GM10266 (cell line): ENCODE measurements around the gene AURKB.
A peak's percentile ranks its signal among the peaks of the same experiment; 100 is the strongest.
"Not testable (repeated sequence)": the region's sequence is repeated elsewhere in the genome, so short reads cannot be mapped to it uniquely, and the experiment has no call there.

Source experiments
- DNase-seq: peaks from one replicate; pipeline ENCODE4 v3.0.0; 2012; ENCODE audit errors: extremely low spot score
- CTCF ChIP-seq: IDR thresholded peaks from 2 replicates; pipeline ENCODE4 v1.5.1; 2012; ENCODE audit warnings: mild to moderate bottlenecking, low read depth; ENCODE audit not compliant: control insufficient read depth, insufficient read depth; ENCODE audit errors: missing control alignments

Gene AURKB

GRCh38 chr17:8209907-8210760 lies at the start of gene AURKB:
TSS of gene AURKB (minus strand) at chr17:8210575. CDS start at chr17:8210224, 351 bp downstream.
- no peak for TF ChIP-seq CTCF

GRCh38 chr17:8257801-8258200 lies 47.4 kb upstream of the AURKB start:
- DNase-seq = no peak
- TF ChIP-seq CTCF = no peak

More at GRCh38 chr17:8209907-8210760, at the start of gene AURKB:
- peak; percentile 94 for DNase-seq

- no peak for TF ChIP-seq CTCF
- DNase-seq = no peak
These were observed 46.3 kb upstream of the AURKB start for GRCh38 chr17:8256691-8257090.

GRCh38 chr17:8256291-8256690 lies 45.9 kb upstream of the AURKB start:
- no peak for TF ChIP-seq CTCF
- no peak for DNase-seq

- no peak for TF ChIP-seq CTCF
- no peak for DNase-seq
These were observed 45.1 kb upstream of the AURKB start for GRCh38 chr17:8255499-8255898.

GRCh38 chr17:8254881-8255280 lies 44.5 kb upstream of the AURKB start:
- no peak for DNase-seq
- TF ChIP-seq CTCF = no peak

GRCh38 chr17:8253801-8254200 lies 43.4 kb upstream of the AURKB start:
- no peak for DNase-seq
- no peak for TF ChIP-seq CTCF

- DNase-seq = not testable (repeated sequence)
These were observed 41.0 kb upstream of the AURKB start for GRCh38 chr17:8251411-8251810.
